GM19099 (cell line): Measurements from ENCODE around the gene SMAD3.

ENCODE experiments used
- POLR2A ChIP-seq: IDR thresholded peaks from 3 replicates; pipeline ENCODE4 v1.6.1; 2011; ENCODE audit warnings: low read depth; ENCODE audit not compliant: insufficient read length; ENCODE audit errors: extremely low read depth

SMAD3 gene

DNA sequence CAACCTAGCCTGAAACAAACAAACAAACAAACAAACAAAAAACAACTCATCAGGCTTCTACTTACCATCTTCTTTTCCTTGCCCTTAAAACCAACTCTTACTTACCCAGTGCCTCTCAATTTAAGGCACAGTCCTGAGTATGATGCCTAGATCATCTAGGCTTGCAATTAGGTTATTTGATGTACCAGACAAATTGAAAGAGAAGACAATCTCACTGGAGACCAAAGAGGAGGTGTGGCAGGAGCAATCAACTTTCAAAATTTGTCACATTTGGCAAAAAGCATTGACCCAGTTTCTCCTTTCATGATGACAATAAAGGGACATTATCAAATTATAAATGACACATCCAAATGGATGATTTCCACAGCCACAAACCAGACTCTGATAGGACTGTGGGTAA is 153.0 kb downstream of the SMAD3 start:
- no peak for TF ChIP-seq POLR2A

DNA sequence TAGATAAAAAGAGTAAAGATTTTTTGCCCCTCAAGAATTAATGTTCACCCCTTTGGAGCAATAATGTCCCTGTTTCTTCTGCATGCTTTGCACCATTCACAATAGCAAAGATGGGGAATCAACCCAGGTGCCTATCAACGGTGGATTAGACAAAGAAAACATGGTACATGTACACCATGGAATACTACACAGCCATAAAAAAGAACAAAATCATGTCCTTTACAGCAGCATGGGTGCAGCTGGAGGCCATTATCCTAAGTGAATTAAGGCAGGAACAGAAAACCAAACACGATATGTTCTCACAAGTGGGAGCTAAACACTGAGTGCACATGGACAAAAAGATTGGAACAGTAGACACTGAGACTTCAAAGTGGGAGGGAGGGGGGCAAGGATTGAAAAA is 153.9 kb downstream of the SMAD3 start:
- no peak for TF ChIP-seq POLR2A

DNA sequence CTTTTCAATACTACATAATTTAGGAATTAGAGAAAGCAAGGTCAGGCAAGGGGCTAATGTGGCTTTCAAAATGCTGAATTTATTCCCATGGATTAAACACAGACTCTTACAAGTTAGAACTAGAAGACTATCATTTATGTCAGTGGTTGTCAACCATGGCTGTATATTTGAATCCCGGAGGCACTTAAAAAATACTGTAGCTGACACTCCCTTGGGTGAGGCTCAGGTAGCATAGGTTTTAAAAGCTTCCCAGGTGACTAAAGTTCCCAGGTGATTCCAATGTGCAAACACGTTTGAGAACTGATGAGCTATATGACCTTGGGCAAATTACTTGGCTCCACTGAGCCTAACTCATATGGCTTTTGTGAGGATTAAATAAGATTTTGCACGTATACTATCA is 159.5 kb downstream of the SMAD3 start:
- no peak for TF ChIP-seq POLR2A

DNA sequence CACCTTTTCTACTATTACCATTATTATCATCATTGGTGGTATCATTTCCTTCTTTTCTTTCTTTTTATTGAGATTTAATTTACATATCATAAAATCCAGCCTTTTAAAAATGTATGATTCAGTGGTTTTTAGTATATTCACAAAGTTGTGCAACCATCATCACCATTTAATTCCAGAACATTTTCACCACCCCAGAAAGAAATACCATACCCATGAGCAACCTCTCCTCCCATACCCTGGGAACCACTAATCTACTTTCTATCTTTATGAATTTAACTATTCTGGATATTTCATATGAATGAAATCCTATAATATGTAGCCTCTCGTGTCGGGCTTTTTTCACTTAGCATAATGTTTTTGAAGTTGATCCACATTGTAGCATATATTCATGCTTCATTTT is 159.9 kb downstream of the SMAD3 start:
- TF ChIP-seq POLR2A: no peak

DNA sequence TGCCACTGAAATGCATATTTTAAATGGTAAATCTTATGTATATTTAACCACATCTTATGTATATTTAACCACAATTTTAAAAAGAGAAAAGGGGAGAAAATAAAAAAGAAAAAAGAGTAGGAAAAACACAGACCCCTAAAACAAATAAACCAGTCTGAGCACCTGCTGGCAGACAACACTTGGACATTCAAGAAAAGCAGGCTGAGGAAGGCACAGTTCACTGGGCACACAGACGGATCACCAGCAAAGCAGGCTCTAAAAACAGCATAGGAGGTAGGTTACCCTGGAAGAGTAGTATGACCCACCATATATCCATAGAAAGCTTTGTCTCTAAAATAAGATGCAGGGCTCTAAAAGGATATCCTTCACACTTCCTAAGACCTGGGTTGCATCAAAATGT is 162.0 kb downstream of the SMAD3 start:
- no peak for TF ChIP-seq POLR2A

DNA sequence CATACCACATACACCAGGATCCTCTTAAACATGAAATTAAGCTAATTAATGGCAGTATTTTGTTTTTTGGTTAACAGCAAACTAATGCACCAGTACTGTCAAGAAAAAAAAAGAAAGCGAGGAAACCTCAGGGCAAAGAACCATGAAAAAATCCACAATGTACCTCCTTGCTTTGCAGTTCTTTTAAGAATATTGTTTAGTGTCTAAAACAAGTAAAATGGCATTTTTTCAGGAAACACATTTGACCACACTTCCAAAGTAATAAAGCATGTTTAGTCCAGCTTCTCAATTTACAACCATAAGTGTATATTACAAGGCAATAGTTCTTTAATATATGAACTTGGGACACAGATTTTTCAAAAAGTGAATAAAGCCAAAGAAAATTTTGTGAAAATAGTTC is 162.4 kb downstream of the SMAD3 start:
- no peak for TF ChIP-seq POLR2A

DNA sequence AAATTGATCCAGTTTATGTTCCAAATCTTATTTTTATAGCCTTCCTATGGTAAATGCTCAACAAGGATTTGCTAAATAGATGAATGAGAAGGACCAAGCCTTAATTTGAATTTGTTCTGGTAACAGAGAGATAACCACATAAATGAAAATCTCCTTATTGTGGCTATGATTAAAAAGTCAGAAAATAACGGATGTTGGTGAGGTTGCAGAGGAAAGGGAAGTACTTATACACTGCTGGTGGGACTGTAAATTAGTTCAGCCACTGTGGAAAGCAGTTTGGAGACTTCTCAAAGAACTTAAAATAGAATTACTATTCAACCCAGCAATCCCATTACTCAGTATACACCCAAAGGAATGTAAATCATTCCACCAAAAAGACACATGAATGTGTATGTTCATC is 162.9 kb downstream of the SMAD3 start:
- no peak for TF ChIP-seq POLR2A

DNA sequence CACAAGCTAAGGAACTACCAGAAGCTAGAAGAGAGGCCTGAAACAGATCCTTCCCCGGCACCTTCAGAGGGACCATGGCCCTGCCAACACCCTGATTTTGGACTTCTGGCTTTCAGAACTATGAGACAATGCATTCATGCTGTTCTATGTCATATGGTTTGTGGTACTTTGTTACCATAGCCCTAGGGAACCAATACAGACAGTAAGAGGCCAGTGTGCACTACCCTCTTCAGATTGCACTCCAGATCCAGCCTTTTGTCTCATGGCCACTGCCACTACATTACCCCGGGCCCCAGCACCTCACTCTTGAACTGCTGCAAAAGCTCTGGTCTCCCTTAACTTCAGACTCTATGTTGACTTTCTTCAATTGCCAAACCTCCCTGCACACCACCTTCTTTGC is 165.1 kb downstream of the SMAD3 start:
- TF ChIP-seq POLR2A: no peak

DNA sequence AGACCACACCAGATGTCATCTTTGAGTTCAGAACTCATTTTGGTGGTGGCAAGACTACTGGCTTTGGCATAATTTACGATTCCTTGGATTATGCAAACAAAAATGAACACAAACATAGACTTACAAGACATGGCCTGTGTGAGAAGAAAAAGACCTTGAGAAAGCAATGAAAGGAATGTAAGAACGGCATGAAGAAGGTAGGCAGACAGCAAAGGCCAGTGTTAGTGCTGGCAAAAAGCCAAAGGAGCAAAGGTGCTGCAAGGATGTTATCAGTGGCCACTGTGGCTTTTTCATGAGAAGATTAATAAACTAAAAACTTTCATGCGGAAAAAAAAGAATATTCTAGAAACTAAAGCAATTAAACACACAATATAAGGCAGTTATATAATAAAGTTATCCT is 167.2 kb downstream of the SMAD3 start:
- TF ChIP-seq POLR2A: no peak

DNA sequence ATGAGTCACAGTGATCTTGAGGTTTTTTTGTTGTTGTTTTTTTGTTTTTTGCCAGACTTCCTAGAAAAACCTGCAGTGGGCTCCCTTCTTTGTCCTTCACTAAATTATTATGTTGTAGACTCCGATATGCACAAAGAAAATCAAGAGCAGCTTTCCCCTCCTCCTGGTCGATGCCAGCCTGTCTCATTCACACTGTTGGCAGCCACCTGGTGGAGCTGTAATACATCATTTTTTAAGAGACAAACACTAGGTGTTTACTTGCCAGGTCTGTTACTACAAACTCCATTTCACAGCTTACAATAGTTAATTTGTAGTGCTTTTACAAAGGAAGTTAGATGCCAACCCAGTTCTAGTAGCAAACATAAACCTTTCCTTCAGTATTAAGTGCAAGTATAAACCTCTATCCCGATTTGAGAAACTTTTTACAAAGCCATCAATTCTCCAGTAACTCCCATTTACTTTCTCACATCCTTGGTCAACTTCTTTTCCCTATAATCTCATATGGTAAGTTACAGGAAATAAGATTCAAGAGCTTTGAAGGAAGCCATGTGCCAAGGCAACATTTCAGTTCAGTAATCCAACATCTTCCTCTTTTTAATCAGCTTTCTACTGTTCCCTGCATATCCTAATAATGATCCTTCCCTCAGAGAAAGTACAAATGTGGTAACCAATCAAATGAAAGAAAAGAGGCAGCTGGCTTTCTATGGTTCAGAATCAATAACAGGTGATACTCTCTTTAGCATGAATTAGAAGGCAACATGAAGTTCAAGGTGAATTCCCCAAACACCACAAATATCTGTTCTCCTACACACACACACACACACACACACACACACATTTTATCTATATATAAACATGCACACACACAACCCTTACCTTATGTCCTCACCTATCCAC is 175.1 kb downstream of the SMAD3 start:
- TF ChIP-seq POLR2A: no peak

DNA sequence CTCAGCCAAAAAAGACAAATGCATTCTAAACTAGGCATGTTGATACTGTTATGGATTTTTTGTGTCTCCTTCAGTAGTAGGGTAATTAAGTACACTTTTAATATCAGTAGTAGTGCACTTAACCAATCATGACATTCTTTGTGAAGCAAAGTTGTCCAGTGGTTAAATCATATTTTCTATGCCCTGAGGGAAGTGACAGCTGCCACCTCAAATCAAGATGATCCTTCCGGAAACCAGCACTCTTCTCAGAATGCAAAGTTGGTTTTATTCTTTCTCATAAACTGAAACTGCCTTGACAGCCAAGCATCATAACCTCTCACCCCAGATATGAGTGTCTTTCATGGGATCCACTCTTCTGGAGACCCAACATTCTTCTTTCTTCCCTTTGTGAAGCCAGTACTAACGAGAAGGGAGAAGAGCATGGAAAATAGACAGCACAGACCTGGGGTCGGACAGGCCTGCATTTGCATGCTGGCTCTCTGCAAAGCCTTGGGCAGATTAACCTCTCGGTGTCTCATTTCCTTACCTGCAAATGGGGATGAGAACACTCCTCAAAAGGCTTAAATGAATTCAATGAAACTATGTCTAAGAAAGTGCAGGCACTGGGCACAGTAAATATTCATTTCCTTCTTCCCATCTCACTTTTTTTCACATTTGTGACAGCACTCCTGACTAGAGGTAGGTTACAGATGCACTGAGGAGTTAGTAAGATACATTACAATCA is 175.9 kb downstream of the SMAD3 start:
- no peak for TF ChIP-seq POLR2A

DNA sequence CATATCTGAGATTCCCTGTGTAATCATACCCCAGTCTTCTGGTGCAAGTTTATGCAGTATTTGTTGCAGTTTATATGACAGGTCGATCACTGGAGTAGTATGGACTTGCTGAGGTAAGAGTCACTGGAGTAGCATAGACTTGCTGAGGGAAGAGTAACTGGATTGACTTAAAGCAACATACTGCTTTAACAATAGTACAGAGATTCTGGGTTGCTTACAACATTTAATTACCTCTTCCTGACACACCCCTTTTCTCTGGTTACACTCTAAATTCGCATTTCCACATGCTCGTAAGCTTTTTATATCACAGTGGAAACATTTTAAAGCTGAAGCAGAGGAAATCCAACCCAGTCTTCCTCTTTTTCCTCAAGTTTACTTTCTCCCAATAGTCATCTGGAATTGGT is 177.3 kb downstream of the SMAD3 start:
- no peak for TF ChIP-seq POLR2A
